WTC11 (cell line): ENCODE measurements around the gene RPL13A. TPM values are rescaled to one million over a fixed set of nuclear protein-coding genes. Genes with fewer than 3 reads are reported as not detected.

Experiments
- ATAC-seq: fragments of 200-7000 bp; cut with Tn5 transposase; 2 replicates; pipeline ENCODE4 v1.10.0; 2021; ENCODE audit warnings: mild to moderate bottlenecking, moderate library complexity
- Bru-seq: library from RNA; stranded (reverse); fragments of 400-500 nt; gene quantifications from one replicate; lab custom pipeline; 2021; lab: Mats Ljungman, UMichigan
- CTCF ChIA-PET: fragments of 300-600 bp; sonication (Branson Sonifier 250); formaldehyde crosslinking; loops from one replicate; lab custom pipeline; 2021; ENCODE audit warnings: antibody characterized with exemption; lab: Charles Lee
- POLR2A ChIA-PET: fragments of 350-600 bp; sonication (Branson Sonifier 250); formaldehyde crosslinking; loops from one replicate; lab custom pipeline; 2021; ENCODE audit warnings: antibody characterized with exemption; lab: Charles Lee
- DNase-seq: peaks from one replicate; pipeline ENCODE4 v3.0.0; 2021; ENCODE audit warnings: low spot score
- H3K27ac Mint-ChIP-seq: 2 replicates; pipeline ENCODE4 v1.8.0; 2021; ENCODE audit warnings: mixed read lengths
- H3K27me3 Mint-ChIP-seq: 2 replicates; pipeline ENCODE4 v1.8.0; 2021; ENCODE audit warnings: low read depth, mild to moderate bottlenecking, moderate library complexity, mixed read lengths
- H3K36me3 Mint-ChIP-seq: 2 replicates; pipeline ENCODE4 v1.8.0; 2021; ENCODE audit warnings: mixed read lengths
- H3K4me1 Mint-ChIP-seq: 2 replicates; pipeline ENCODE4 v1.8.0; 2022; ENCODE audit warnings: mixed read lengths
- H3K4me3 Mint-ChIP-seq: 2 replicates; pipeline ENCODE4 v1.8.0; 2021; ENCODE audit warnings: mild to moderate bottlenecking, moderate library complexity, mixed read lengths
- H3K9me3 Mint-ChIP-seq: 2 replicates; pipeline ENCODE4 v1.8.0; 2021; ENCODE audit warnings: mixed read lengths
- AR ChIP-seq: fragments of 250-450 bp; sonication (Bioruptor Pico); IDR thresholded peaks from 2 replicates; pipeline ENCODE4 v1.9.0; 2021; ENCODE audit warnings: mild to moderate bottlenecking
- CBFB ChIP-seq: sonication (generic); formaldehyde crosslinking; IDR thresholded peaks from 2 replicates; pipeline ENCODE4 v1.8.1; 2022; ENCODE audit warnings: mild to moderate bottlenecking, low read depth, missing genetic modification reagents
- CREB1 ChIP-seq: sonication (generic); formaldehyde crosslinking; IDR thresholded peaks from 2 replicates; pipeline ENCODE4 v1.8.0; 2023; ENCODE audit warnings: mild to moderate bottlenecking, missing genetic modification reagents
- CREM ChIP-seq: sonication (generic); formaldehyde crosslinking; IDR thresholded peaks from 2 replicates; pipeline ENCODE4 v1.8.1; 2022; ENCODE audit warnings: mild to moderate bottlenecking, missing genetic modification reagents, moderate library complexity
- E2F1 ChIP-seq: sonication (generic); formaldehyde crosslinking; IDR thresholded peaks from 2 replicates; pipeline ENCODE4 v1.8.0; 2022; ENCODE audit warnings: mild to moderate bottlenecking, missing genetic modification reagents
- FOXK1 ChIP-seq: sonication (generic); formaldehyde crosslinking; IDR thresholded peaks from 2 replicates; pipeline ENCODE4 v1.8.0; 2022; ENCODE audit warnings: mild to moderate bottlenecking, moderate library complexity, missing genetic modification reagents
- GABPB1 ChIP-seq: sonication (generic); formaldehyde crosslinking; IDR thresholded peaks from 2 replicates; pipeline ENCODE4 v1.8.1; 2023; ENCODE audit warnings: mild to moderate bottlenecking, missing genetic modification reagents
- GRHL2 ChIP-seq: fragments of 250-450 bp; sonication (Bioruptor Pico); IDR thresholded peaks from 2 replicates; pipeline ENCODE4 v1.8.0; 2022; ENCODE audit warnings: mild to moderate bottlenecking, moderate library complexity; ENCODE audit not compliant: insufficient replicate concordance, severe bottlenecking
- IRF2 ChIP-seq: sonication (generic); formaldehyde crosslinking; IDR thresholded peaks from 2 replicates; pipeline ENCODE4 v1.8.0; 2022; ENCODE audit warnings: low read depth, missing genetic modification reagents, borderline replicate concordance
- NFATC4 ChIP-seq: fragments of 250-450 bp; sonication (Bioruptor Pico); IDR thresholded peaks from 2 replicates; pipeline ENCODE4 v1.9.0; 2021; ENCODE audit warnings: mild to moderate bottlenecking
- NFE2L1 ChIP-seq: sonication (generic); formaldehyde crosslinking; IDR thresholded peaks from 2 replicates; pipeline ENCODE4 v1.8.1; 2023; ENCODE audit warnings: missing genetic modification reagents
- NFYB ChIP-seq: sonication (generic); formaldehyde crosslinking; conservative IDR thresholded peaks from 2 replicates; pipeline ENCODE4 v1.8.0; 2022; ENCODE audit warnings: low read depth, missing genetic modification reagents
- NR1H2 ChIP-seq: sonication (generic); formaldehyde crosslinking; IDR thresholded peaks from 2 replicates; pipeline ENCODE4 v1.9.0; 2021; ENCODE audit warnings: mild to moderate bottlenecking, moderate library complexity, missing genetic modification reagents
- RORB ChIP-seq: fragments of 250-450 bp; sonication (Bioruptor Pico); IDR thresholded peaks from 2 replicates; pipeline ENCODE4 v1.9.0; 2021; ENCODE audit warnings: mild to moderate bottlenecking
- SMAD4 ChIP-seq: sonication (generic); formaldehyde crosslinking; IDR thresholded peaks from 2 replicates; pipeline ENCODE4 v1.8.0; 2022; ENCODE audit warnings: mild to moderate bottlenecking, missing genetic modification reagents
- SP1 ChIP-seq: sonication (generic); formaldehyde crosslinking; conservative IDR thresholded peaks from 2 replicates; pipeline ENCODE4 v1.8.1; 2022; ENCODE audit warnings: missing genetic modification reagents
- ZNF219 ChIP-seq: sonication (generic); formaldehyde crosslinking; IDR thresholded peaks from 2 replicates; pipeline ENCODE4 v1.8.0; 2023; ENCODE audit warnings: missing genetic modification reagents, mild to moderate bottlenecking, borderline replicate concordance
- ZNF532 ChIP-seq: fragments of 250-450 bp; sonication (Bioruptor Pico); IDR thresholded peaks from 2 replicates; pipeline ENCODE4 v1.9.0; 2021; ENCODE audit warnings: mild to moderate bottlenecking, borderline replicate concordance
- long read RNA-seq, 3 experiments: library from RNA in 1 of 3; library from capped mRNA in 1 of 3; library from polyadenylated mRNA in 1 of 3; unstranded in 2 of 3; stranded (forward) in 1 of 3; transcript quantifications; one replicate each; pipeline ENCODE4 v2.0.0, GENCODE V29; 2021
- total RNA-seq: library from RNA; stranded (reverse); gene quantifications from 3 replicates; pipeline ENCODE4 v1.2.3, GENCODE V29; 2021
- TF ChIP-seq, protein P1 (sequence below): sonication (generic); formaldehyde crosslinking; IDR thresholded peaks from 2 replicates; pipeline ENCODE4 v1.8.0; 2022; ENCODE audit warnings: mild to moderate bottlenecking, missing genetic modification reagents
- TF ChIP-seq, protein P2 (sequence below): fragments of 250-450 bp; sonication (Bioruptor Pico); IDR thresholded peaks from 2 replicates; pipeline ENCODE4 v2.1.2; 2022; ENCODE audit warnings: mild to moderate bottlenecking, moderate library complexity
- TF ChIP-seq, protein P3 (sequence below): sonication (generic); formaldehyde crosslinking; IDR thresholded peaks from 2 replicates; pipeline ENCODE4 v1.8.0; 2022; ENCODE audit warnings: mild to moderate bottlenecking, missing genetic modification reagents

The RPL13A gene
- total RNA-seq (3,861 to 4,362 TPM (median 4,362 TPM) in 3 replicates), Bru-seq, nascent RNA (percentile 99 among the genes with signal in this experiment)
- long read RNA-seq, experiment 1, transcript RPL13A-201 (8 exons, 1,181 nt), result major isoform, 1,416 of 1,641 reads
- long read RNA-seq, experiment 1, transcript RPL13A-214 (8 exons, 1,122 nt), result minor isoform, 27 of 1,641 reads
- long read RNA-seq, experiment 1, partial matches to known transcripts, result 145 of 1,641 reads
- long read RNA-seq, experiment 1, other reads (novel, unspliced or antisense), result 52 of 1,641 reads
- long read RNA-seq, experiment 2, transcript RPL13A-201 (8 exons, 1,181 nt), result major isoform, 2,855 of 4,006 reads
- long read RNA-seq, experiment 2, transcript RPL13A-214 (8 exons, 1,122 nt), result minor isoform, 67 of 4,006 reads
- long read RNA-seq, experiment 2, partial matches to known transcripts, result 934 of 4,006 reads
- long read RNA-seq, experiment 2, other reads (novel, unspliced or antisense), result 145 of 4,006 reads
- long read RNA-seq, experiment 3, transcript RPL13A-214 (8 exons, 1,122 nt), result minor isoform, 21 of 1,100 reads
- long read RNA-seq, experiment 3, transcript RPL13A-201 (8 exons, 1,181 nt), result major isoform, 996 of 1,100 reads
- long read RNA-seq, experiment 3, partial matches to known transcripts, result 41 of 1,100 reads
- long read RNA-seq, experiment 3, other reads (novel, unspliced or antisense), result 39 of 1,100 reads

DNA sequence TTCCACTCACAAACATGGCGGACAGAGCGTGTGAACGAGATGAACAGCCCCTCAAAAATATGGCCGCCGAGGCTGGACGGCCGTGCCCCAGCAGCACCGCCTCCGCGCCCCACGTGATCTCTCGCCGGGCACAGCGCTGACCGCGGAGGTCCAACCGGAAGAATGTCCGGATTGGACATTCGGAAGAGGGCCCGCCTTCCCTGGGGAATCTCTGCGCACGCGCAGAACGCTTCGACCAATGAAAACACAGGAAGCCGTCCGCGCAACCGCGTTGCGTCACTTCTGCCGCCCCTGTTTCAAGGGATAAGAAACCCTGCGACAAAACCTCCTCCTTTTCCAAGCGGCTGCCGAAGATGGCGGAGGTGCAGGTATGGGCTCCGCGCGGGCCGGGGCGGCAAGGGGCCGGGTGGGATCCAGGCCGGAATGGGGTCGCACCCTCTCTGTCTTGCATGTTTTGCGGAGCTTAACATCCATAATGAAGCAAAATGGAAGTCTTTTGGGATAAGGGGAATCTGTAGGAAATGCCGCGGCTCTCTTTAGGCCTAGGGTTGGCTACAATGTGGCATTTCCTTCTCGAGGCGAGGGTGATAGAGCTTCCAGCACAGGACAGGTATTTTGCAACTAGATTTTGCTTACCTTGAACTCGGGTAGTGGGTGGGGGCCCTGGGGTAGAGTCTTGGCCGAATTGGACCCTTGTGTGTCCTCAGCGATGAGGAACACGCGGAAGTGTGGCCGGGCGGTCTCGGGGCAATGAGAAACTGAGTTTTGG, at the start of gene RPL13A:
Gene RPL13A (plus strand): TSS at position 332 of the 769 bp plus-strand sequence. CDS start 22 bp downstream, at position 354.
- ATAC-seq, result peak; percentile 88
- Mint-ChIP-seq H3K27ac (peak within 1 kb of the TSS; percentile 96), H3K4me3 (peak within 1 kb of the TSS; percentile 97), H3K9me3 (no peaks in the 10 kb centered on the region), H3K27me3 (peaks cover 6% of the 10 kb centered on the region; the same call in 1 of the 2 replicates), H3K4me1 (peaks cover 20% of the 10 kb centered on the region), H3K36me3 (peaks cover 50% of the 10 kb centered on the region)
- DNase-seq, result peak; percentile 100
- ChIA-PET POLR2A (interaction anchor here (1.1 to 1.5 kb wide), 3 partner anchors 9 to 40 kb away, joined by 4 to 9 read pairs (median 5); partner anchors contain the start of gene RPS11), CTCF (interaction anchor here (1.2 kb wide), 1 partner anchor 11 kb away, joined by 3 read pairs; no protein-coding TSS in a partner anchor)
- TF ChIP-seq, protein P1, sequence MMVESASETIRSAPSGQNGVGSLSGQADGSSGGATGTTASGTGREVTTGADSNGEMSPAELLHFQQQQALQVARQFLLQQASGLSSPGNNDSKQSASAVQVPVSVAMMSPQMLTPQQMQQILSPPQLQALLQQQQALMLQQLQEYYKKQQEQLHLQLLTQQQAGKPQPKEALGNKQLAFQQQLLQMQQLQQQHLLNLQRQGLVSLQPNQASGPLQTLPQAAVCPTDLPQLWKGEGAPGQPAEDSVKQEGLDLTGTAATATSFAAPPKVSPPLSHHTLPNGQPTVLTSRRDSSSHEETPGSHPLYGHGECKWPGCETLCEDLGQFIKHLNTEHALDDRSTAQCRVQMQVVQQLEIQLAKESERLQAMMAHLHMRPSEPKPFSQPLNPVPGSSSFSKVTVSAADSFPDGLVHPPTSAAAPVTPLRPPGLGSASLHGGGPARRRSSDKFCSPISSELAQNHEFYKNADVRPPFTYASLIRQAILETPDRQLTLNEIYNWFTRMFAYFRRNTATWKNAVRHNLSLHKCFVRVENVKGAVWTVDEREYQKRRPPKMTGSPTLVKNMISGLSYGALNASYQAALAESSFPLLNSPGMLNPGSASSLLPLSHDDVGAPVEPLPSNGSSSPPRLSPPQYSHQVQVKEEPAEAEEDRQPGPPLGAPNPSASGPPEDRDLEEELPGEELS (CRISPR knock-in tag), result no peak
- TF ChIP-seq, protein P2, sequence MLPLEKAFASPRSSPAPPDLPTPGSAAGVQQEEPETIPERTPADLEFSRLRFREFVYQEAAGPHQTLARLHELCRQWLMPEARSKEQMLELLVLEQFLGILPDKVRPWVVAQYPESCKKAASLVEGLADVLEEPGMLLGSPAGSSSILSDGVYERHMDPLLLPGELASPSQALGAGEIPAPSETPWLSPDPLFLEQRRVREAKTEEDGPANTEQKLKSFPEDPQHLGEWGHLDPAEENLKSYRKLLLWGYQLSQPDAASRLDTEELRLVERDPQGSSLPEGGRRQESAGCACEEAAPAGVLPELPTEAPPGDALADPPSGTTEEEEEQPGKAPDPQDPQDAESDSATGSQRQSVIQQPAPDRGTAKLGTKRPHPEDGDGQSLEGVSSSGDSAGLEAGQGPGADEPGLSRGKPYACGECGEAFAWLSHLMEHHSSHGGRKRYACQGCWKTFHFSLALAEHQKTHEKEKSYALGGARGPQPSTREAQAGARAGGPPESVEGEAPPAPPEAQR (CRISPR knock-in tag), result no peak
- TF ChIP-seq ZNF532 (CRISPR knock-in tag), result peak; percentile 65; the same call in 1 of the 2 replicates
- TF ChIP-seq, protein P3, sequence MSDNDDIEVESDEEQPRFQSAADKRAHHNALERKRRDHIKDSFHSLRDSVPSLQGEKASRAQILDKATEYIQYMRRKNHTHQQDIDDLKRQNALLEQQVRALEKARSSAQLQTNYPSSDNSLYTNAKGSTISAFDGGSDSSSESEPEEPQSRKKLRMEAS (CRISPR knock-in tag), result peak; percentile 63
- no peak for TF ChIP-seq NR1H2 (CRISPR knock-in tag)
- peak; percentile 84; the same call in 1 of the 2 replicates for TF ChIP-seq AR (CRISPR knock-in tag)
- TF ChIP-seq CBFB (CRISPR knock-in tag), result no peak
- peak; percentile 84 for TF ChIP-seq SP1
- TF ChIP-seq ZNF219 (CRISPR knock-in tag), result 0 out of 2 replicates have a peak, but pooled peaks have one; percentile 24
- peak; percentile 71; the same call in 1 of the 2 replicates for TF ChIP-seq CREB1
- TF ChIP-seq SMAD4 (CRISPR knock-in tag), result peak; percentile 78
- peak; percentile 85 for TF ChIP-seq NFYB (CRISPR knock-in tag)
- peak; percentile 81; the same call in 1 of the 2 replicates for TF ChIP-seq E2F1 (CRISPR knock-in tag)
- TF ChIP-seq GRHL2 (CRISPR knock-in tag), result no peak
- TF ChIP-seq IRF2 (CRISPR knock-in tag), result no peak
- TF ChIP-seq GABPB1 (CRISPR knock-in tag), result peak; percentile 92
- peak; percentile 85; the same call in 1 of the 2 replicates for TF ChIP-seq NFATC4
- TF ChIP-seq RORB (CRISPR knock-in tag), result peak; percentile 30; the same call in 1 of the 2 replicates
- peak; percentile 90 for TF ChIP-seq FOXK1 (CRISPR knock-in tag)
- TF ChIP-seq NFE2L1 (CRISPR knock-in tag), result 0 out of 2 replicates have a peak, but pooled peaks have one; percentile 55
- TF ChIP-seq CREM (CRISPR knock-in tag), result peak; percentile 93
